A549 (cell line): ENCODE measurements around the gene LSM7.

Experiments used
- BHLHE40 ChIP-seq: IDR thresholded peaks from 2 replicates; pipeline ENCODE4 v1.6.1; 2012; ENCODE audit warnings: low read depth, low read length, inconsistent platforms
- JUN ChIP-seq, 2 experiments: fragments of >200 bp; sonication (Bioruptor Twin); formaldehyde crosslinking; IDR thresholded peaks; 2 replicates in 1 of 2; 3 replicates in 1 of 2; pipeline ENCODE4 v1.6.1; 2016 to 2017
- NPAS2 ChIP-seq: fragments of 250-450 bp; sonication (Bioruptor Pico); IDR thresholded peaks from 2 replicates; pipeline ENCODE4 v1.8.0; 2022; ENCODE audit warnings: mild to moderate bottlenecking, moderate library complexity, borderline replicate concordance
- RFX5 ChIP-seq: fragments of 450-650 bp; IDR thresholded peaks from 2 replicates; pipeline ENCODE4 v1.7.1; 2014; ENCODE audit warnings: antibody characterized with exemption, mild to moderate bottlenecking, moderate library complexity
- ZNF302 ChIP-seq: fragments of 250-450 bp; sonication (Bioruptor Pico); IDR thresholded peaks from 2 replicates; pipeline ENCODE4 v1.9.0; 2021; ENCODE audit warnings: inconsistent platforms, mild to moderate bottlenecking, moderate library complexity
- TF ChIP-seq, protein P1 (sequence below): fragments of >200 bp; sonication (Bioruptor Twin); formaldehyde crosslinking; IDR thresholded peaks from 3 replicates; pipeline ENCODE4 v1.5.1; 2016

GRCh38 chr19:2361246-2362045 lies 33.1 kb upstream of the LSM7 start:
- TF ChIP-seq JUN (IDR thresholded peaks at IDR 0.05) (no peak), ZNF302 (CRISPR knock-in tag) (no peak), NPAS2 (CRISPR knock-in tag) (no peak), BHLHE40 (no peak), RFX5 (no peak)
- TF ChIP-seq, protein P1, sequence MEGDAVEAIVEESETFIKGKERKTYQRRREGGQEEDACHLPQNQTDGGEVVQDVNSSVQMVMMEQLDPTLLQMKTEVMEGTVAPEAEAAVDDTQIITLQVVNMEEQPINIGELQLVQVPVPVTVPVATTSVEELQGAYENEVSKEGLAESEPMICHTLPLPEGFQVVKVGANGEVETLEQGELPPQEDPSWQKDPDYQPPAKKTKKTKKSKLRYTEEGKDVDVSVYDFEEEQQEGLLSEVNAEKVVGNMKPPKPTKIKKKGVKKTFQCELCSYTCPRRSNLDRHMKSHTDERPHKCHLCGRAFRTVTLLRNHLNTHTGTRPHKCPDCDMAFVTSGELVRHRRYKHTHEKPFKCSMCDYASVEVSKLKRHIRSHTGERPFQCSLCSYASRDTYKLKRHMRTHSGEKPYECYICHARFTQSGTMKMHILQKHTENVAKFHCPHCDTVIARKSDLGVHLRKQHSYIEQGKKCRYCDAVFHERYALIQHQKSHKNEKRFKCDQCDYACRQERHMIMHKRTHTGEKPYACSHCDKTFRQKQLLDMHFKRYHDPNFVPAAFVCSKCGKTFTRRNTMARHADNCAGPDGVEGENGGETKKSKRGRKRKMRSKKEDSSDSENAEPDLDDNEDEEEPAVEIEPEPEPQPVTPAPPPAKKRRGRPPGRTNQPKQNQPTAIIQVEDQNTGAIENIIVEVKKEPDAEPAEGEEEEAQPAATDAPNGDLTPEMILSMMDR = no peak
